HG03469 (cell line): ENCODE data around the gene ERN1.

Experiments used
- ATAC-seq: cut with Tn5 transposase; IDR thresholded peaks from one replicate; pipeline ENCODE4 v1.9.1; 2021; ENCODE audit warnings: mild to moderate bottlenecking, moderate library complexity, moderate number of reproducible peaks; ENCODE audit not compliant: unreplicated experiment

Gene ERN1

DNA sequence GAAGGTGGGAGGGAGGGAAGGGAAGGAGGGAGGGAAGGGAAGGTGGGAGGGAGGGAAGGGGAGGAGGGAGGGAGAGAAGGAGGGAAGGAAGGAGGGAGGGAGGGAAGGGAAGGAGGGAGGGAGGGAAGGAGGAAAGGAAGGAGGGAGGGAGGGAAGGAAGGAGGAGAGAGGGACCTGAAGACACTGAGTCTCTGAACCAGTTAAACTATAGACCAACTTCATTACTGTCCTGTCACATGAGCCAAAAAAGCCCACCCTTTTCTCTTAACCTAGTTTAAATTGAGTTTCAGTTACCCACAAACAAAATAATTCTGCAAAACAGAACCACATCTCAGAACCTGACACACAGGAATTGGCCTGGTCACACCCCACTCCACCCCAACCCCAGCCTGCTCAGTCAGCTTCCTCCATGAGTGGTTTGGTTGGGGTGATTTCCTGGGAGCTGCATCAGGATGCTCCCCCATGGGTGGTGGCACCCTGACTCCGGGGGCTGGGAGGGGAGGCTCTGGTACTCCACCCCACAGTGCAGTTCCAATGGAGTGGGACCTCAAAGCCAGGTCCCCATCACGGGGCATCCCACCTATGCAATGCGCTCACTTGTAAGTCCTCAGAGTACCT is 136.5 kb downstream of the ERN1 start:
- ATAC-seq, result no peak

GRCh38 chr17:63991611-63992010 is 138.3 kb downstream of the ERN1 start:
- no peak for ATAC-seq

DNA sequence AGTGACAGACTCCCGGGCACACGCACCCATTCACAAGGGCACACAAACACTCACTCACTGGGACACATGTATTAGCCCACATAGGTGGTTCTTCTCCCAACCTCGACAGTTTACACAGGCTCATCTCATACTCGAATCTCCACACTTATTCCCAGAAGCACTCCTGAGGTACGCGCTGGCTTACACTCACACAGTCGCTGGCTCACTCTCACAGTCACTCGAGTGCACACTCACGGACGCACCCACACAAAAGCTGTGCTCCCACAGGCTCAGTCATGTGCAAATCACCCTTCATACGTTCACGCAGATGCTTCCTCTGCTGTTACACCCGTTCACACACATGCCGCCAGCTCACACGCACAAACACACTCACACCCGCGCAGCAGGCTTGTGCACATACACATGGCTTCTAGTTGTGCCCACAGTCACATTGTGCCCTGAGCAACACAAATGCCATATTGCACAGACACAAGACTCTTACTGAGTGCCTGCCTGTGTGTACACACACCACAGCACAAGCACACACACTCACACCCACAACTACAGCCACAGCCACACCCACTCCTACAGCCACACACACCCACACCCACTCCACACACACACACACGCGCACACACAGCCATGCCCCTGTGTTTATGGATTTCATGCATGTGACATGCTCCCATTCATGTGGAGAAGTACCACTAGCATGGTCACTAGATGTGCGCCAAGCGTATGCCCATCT is 140.2 kb downstream of the ERN1 start:
- ATAC-seq, result no peak
